NCI-H1048 (cell line): ENCODE results near the gene IGSF21.

Source experiments
- DNase-seq: peaks from one replicate; lab custom pipeline; 2025; lab: John Stamatoyannopoulos, UW

The IGSF21 gene

DNA sequence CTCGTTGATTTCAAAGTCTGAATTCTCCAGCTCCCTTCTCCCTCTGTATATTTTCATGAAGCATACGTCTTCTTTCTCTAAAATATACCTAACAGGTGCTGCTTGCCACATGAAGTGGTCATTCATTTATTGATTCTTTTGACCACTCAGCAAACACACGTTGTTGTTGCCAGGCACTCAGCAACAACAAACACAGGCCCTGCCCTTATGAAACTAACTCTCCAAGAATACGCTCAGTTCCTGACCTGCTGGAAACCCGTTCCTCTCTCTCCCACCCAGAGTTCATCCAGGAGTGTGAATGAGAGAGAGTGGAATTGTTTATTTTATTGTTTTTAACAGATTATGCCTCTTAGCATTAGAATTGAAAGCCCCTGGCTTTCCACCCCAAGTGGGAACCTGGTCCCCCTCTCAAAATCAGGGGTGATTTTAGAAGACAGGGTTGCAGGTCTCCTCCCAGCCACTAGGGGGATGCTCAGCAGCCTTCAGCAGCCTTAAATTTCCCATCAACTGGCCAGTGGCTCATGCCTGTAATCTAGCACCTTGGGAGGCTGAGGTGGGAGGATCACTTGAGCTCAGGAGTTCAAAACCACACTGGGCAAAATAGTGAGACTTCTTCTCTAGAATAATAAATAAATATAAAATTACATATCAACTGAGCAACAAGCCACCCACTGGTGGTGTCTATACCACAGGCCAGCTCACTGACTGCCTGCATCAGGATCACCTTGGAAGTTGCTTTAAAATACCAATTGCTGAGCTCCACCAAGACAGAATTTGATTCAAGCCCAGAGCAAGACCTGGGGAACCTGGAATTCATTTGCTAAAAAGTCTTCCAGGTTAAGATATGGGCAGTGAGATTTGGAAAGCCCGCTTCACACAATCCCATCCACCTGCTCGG lies 192.1 kb downstream of the IGSF21 start:
- DNase-seq = no peak

DNA sequence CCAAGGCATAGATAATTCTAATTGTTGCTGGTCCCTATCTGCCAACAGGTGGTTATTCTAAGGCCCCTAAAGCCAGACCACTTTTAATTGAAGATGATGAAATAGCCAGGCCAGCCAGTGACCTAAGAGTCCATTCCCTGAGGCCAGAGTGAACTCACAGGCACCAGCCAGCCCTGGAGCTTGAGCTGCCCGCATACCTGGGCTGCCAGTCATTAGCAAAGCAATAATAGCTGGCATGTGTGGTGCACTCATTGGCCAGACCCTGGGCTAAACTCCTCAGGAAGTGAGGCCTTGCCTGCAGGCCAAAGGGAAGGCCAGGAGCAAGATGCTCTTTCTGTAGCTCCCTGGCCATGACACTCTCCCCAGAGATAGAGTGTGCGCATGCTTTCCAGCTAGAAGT lies 192.8 kb downstream of the IGSF21 start:
- no peak for DNase-seq

DNA sequence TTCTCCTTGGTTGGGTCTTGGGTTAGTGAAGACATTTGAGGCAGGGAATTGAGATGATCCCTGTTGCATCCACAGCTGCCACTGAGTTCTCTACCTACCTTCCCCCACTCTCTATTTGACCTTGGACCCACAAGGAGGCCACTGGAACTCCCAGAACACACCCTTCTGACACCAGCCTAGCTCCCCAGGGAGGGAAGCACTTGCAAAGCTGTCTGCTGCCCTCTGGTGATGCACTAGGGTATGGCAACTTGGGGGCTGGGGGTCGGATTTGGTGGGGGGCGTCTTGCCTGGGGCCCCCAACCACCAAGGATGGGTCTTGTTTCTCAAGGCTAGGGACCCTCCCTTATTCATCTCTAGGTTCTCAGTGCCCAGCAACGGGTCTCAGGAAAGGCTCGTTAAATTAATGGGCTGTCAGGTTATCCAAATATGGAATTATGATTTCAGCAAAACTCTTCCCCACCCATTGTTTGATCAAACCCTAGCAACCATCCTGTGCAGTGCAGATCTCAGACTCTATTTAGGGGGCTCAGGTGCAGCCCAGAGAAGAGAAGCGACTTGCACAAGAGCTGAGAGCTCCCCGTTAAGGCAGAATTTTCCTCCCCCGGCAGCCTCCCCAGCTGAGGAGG lies 195.3 kb downstream of the IGSF21 start:
- no peak for DNase-seq

DNA sequence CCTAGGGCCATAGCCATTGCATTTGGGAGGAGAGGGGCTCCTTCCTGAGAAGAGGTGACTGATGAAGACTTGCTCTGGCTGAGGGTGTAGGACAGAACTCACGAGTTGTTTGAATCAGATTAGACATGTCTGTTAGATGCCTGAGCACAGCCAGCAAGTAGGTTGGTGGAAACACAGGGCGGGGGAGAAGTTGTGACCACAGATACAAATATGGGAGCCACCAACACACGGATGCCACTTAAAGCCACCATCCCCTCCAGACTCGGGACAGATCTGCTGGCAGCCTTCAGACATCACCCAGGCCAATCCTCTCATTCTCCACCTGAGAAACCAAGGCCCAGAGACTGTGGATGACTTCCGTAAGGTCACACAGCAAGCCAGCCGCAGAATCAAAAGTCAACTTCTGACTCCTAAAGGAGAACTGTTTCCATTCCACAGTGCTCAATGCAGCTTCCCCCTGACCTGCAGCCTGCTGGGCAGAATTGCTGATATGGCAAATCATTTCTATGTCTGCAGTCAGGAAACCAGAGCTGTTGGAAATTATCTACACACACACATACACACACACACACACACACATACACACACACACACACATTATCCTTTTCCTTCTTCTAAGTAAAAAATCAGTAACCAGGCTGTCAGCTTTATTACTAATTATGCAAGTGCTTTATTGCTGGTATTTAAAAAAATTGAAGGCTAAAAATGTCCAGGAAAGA lies 196.7 kb downstream of the IGSF21 start:
- DNase-seq = no peak

DNA sequence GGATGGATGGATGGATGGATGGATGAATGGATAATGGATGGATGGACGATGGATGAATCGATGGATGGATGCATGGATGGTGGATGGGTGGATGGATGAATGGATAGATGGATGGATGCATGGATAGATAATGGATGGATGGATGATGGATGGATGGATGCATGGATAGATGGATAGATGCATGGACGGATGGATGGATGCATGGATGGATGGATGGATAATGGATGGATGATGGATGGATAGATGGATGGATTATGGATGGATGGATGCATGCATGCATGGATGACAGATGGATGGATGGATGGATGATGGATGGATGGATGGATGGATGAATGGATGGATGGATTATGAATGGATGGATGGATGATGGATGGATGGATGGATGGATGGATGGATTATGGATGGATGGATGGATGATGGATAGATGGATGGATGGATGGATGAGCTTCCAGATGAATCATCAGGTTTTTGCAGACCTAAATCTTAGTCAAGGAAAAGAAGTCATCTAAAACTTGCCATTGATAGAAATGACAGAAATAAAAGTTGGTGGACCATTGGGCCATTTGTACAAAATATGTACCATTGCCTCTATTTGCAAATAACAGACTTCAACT lies 197.7 kb downstream of the IGSF21 start:
- no peak for DNase-seq

DNA sequence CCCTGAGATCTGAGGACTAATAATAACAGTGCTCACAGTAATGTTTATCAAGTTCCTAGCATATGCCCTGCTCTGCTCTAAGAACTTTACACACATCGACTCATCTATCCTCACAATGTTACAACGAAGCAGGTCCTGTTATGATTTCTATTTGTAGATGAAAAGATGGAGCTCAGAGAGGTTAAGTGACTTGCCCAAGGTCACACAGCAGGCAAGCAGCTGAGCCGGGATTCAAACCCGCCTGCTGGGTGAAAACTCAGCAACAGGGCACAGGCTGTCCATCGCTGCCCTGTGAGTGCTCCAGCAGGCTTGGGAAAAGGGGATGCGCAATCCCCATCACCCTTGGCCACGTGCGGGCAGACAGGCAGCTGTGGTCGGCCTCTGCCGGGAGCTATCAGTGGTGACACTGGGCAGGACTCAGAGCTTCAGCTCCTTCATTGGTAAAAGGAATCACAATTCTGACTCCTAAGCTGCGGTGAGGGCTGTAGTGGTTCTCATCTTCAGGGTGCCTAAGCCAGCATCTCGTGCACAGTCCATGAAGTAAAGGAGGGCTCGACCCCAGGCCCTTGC lies 199.8 kb downstream of the IGSF21 start:
- no peak for DNase-seq

DNA sequence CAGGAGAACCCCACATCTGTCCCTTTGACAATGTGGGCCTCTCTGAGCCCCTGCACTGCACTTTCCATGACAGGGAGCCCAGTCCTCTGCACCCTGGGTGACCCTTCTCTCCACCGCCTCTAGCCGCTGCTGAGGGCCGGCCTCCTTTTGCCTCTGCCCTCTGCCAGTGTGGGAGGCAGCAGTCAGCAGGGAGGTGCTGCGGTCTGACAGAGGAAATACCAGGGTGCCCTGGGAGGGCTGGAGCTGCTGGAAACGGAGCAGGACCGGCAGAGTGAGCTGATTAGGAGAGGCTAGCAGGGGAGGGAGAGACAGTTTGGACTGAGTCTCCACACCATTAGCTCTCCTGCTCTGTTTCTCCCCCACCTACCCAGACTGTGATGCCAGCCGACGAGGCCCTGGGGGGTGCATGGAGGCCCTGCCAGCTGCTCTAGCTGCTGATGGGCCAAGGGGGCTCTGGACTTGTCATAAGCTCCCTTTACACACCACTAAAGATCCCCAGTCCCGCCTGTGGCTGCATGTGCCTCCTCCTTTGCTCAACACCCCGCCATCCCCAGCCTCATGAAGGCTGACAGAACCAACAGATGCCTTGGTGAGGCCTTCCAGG lies 202.1 kb downstream of the IGSF21 start:
- no peak for DNase-seq

DNA sequence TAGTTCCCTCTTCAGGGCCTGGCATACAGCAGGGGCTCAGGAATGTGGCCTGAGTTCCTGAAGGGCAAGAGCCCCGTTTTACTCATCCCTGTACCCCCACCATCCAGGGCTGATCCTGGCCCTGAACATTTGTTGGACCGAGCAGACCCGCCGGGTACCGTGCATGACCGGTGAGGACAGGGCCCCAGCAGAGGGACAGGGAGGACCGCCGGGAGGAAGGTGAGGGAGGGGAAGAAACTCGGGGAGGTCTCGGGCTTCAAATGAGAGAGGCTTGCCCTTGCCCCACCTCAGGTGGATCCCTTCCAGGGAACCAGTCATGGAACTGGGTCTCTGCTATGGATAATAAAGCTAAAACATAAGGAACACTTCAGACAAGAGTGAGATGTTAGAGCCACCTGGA lies 205.4 kb downstream of the IGSF21 start:
- DNase-seq = no peak

DNA sequence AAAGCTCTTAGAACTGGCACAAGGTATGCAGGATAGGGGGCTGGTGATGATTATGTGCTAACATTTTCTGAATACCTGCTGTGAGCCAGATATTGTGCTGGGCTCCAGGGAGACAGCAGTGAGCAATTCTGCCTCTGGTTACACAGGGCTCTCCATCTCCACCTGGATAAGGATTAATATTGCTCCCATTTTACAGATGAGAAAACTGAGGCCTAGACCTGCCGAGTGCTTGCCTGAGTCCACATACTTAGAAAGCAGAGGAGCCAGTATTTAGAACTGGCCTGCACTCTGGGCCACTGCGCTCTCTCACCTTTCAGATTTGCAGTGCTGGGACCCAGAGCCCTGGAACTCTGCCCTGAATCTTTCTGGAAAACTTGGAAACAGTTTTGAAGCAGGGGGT lies 205.9 kb downstream of the IGSF21 start:
- DNase-seq = no peak

DNA sequence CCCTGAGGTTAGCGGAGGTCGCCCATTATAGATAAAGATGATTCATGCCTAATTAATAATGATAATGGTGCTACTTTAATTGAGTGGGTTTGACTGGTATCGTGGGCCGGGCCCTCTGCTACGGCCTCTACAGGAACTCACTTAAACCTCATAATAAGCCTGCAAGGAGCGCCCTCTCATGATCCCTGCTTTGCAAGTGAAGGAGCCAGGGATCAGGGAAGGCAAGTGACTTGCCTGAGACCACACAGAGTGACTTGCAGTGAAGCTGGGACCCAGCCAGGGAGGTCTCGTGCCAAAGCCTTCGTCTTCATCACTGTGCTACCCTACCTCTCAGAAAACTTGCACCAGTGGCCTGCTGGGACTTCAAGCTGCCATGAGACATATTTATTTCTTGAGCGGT lies 206.8 kb downstream of the IGSF21 start:
- DNase-seq = no peak

DNA sequence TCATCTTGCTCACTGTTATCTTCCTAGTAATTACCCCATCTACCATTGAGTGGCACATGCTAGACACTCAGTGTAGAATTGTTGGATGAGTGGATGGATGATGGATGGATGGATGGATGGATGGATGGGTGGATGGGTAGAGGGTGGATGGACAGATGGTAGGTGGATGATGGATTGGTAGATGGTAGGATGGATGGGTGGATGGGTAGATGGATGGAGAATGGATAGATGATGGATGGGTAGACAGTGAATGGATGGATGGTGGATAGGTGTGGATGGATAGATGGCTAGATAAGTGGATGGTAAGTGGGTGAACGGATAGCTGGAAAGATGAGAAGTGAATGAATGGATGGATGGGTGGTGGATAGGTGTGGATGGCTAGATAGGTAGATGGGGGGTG lies 207.9 kb downstream of the IGSF21 start:
- DNase-seq = no peak

DNA sequence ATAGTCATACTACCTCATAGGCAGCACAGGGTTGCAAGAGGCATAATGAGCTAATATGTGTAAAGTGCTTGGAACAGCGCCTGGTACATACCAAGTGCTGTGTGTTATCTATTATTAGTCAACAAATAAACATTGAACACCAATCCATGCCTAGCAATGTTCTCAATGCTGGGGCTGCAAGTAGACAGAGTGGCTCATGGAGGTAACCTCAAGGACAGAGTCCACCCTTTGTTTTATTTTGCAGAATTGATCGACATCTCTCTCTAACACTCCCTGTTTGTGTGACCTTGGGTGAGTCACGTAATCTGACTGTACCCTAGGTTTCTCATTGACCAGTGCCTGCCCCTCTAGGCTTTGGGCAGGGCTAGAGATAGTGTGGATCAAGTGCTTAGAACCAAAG lies 209.2 kb downstream of the IGSF21 start:
- no peak for DNase-seq

DNA sequence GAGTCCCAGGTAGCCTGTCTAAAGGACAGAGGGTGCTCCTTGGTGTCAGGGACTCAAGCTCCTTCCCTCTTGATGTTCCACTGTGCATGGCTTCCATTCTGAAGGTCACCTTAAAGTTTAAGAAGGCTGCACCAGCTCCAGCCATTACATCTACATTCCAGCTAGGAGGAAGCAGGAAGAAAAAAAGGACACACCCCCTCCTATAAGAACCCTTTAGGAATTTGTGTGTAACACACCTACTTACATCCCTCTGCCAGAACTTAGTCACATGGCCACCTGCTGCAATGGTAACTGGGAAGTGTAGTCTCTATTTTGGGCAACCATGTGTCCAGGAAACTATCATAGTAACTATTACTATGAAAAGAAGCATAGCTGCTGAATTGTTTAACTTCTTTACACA lies 211.5 kb downstream of the IGSF21 start:
- DNase-seq = no peak

DNA sequence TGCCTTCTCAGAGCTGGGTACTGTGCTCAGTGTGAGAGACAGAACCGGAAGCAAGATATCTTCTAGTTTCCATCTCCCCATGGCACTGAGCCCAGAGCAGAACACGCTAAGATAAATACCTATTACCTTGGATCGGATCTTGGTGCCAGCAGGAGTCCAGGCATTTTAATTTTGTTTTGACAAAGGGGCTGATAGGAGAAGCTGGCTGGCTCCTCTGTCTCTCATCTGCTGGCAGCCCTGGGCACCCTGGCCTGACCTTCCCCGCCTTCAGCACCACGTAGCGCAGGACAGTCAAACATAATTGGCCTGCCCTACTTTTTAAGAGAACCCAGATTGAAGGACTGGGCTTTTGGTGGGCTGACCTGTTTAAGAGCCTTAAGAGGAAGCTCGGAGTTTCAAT lies 212.5 kb downstream of the IGSF21 start:
- DNase-seq = no peak

DNA sequence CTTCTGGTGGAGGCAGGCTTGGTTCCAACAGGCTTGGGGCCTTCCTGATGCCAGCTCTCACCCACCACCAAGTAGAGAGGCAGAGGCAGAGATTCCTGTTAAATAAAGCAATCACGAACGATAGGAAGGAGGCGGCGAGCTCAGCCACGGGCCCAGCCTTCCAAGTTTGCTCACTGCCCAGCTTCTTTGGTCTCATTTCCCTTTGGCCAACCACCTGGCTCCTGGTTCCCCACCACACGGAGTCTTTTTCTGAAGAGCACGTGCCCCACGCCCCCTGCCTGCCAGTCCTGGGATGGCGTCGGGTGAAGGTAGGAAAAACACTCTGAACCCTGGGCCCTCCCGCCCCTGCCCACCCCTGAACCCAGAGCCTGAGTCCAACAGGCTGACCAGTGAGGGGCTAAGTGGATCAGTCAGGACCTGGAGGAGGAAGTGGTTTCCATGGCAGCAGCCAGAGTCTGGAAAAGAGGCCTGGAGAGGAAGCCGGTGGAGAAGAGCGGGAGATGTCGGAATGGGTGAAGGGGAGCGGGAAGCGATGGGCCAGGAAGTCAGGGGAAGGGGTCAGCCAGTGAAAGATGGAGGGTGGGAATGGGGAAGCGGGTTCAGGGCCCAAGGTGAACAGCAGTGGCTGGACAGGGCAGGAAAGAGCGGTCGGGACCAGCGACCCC lies 214.9 kb downstream of the IGSF21 start:
- DNase-seq = no peak

DNA sequence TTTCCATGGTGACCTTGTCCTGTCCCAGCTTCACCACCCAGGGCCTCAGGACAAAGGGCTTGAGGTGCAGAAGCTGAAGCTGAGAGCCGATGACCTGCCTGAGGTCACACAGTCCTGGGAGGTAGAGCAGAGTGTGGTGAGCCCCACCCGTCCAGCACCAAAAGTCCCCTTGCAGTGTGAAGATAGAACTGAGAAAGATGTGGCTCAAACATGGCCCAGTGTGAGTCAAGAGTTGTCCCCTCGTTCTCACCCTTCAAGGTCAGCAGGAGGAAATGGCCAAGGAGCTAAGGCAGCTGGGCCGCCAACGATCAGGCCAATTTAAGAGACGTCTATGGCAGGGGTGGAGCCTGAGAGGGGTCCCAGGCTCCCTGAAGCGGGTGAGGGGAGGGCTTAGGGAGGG lies 215.7 kb downstream of the IGSF21 start:
- no peak for DNase-seq

DNA sequence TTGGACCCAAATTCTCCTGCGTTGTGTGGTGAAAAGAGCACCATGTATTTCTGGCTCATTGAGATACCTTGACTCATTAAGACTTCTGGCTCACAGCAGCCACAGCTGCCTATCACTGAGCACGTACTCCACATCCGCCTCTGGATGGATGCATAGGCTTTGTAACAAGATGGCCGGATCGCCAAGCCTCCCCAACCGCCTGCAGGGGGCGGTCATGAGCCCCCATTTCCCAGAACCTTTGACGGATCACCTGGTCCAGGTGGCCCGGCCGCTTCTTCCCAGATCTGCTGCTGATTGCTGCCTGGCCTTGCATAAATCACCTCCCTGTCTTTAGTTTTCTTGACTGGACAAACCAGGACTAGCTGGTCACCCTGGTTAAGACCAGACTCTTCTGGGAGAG lies 216.6 kb downstream of the IGSF21 start:
- no peak for DNase-seq

DNA sequence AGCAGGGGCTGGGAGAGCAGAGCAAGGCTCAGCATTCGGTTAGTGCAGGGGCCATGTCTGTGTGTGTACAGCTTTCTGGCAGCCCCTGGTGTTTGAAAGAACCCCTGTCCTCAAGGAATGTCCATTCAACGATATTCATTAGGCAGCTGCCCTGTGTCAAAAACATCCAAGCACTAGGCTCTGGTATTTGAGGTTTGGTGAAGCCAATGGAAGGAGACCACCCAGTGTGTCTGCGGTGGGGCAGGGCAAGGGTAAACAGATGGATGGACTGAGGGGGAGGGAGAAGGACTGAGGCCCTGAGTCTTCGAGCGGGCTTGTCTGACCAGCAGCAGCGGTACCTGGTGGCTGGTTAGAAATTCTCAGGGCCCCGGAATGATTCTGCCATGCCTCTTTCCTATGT lies 217.5 kb downstream of the IGSF21 start:
- no peak for DNase-seq

DNA sequence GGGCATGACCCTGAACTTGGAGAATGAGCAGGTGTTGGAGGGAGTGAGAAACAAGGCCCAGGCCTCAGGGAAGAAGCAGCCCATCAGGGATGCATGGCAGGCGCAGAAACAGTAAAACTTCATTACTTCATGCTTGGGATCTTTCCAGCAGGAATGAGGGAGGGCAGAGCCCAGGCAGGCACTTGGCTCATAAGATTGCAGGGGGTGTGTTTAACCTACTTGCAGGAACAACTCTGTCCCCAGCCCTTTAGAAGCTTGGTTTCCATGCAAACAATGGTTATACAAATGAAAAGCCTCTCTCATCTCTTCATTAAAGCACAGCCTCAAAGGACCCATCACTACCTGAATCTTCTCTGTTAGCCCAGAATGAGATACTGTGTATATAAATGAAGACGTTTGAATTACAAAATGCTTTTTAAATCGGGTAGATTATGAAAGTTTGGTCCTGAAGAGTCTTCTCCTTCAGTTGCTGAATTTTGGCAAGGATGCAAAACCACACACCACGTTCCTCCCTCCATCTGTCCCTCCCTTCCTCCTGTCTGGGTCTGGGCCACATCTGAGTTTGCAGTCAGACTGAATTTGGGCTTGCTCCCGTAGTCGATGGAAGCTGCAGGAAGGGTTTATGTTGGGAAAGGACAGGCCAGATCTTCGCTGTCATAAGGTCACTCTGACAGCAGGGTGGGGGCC lies 218.8 kb downstream of the IGSF21 start:
- no peak for DNase-seq

DNA sequence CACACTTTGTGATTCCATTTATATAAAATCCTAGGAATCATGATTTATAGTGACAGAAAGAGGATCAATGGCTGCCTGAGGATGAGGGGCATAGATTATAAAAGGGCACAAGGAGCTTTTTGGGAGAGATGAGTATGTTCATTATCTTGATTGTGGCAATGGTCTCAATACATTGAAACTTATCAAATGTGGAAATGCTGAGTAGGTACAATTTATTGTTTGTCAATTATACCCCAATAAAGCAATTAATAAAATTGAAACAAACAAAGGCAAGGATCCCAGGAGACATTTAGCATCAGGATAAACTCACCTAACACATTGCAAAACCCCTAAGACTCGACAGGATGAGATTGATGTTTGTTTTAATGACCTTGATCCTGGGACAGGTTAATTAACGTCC lies 220.1 kb downstream of the IGSF21 start:
- DNase-seq = no peak

DNA sequence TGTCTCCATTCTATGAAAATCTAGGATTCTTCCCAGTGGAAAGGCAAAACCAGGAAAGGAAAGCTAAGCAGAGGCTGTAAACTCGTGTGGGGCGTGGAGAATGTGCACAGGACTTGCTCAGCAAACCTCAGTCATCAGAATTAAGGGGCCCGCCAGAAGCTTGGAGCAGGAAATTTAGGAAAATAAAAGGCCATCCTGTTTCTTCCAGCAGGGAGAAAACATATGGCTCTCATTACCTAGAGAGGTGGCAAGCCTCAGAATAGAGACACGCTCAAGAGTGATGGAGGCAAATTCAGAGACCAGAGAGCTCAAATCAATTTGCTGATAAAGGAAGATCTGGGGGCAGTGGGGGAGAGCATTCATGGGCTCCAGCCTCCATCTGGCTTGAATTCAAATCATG lies 221.2 kb downstream of the IGSF21 start:
- DNase-seq = no peak
